Heart left ventricle (tissue), 13 donors: ENCODE measurements around the gene KIF4A.

ENCODE experiments used
- POLR2A ChIP-seq, 2 donors: fragments of 450-650 bp; IDR thresholded peaks; one replicate each; pipeline ENCODE4 v1.6.1; 2017; ENCODE audit warnings: antibody characterized with exemption in 2 of 2, mild to moderate bottlenecking in 2 of 2, moderate library complexity in 2 of 2
- TF ChIP-seq, protein P1 (sequence below), 12 donors: fragments of 200-600 bp; sonication (generic) in 4 of 12; IDR thresholded peaks; one replicate each; pipeline versions ENCODE4 v1.5.0 to v1.8.0; 2018 to 2022; ENCODE audit warnings: antibody characterized with exemption in 12 of 12, mild to moderate bottlenecking in 5 of 12
- donor health status: ischemic (EF 13 %, LVEDD 7.1; RV severe dilation, severe dysfunction).
- donor health status: DM: no; HTN: yes; CAD: no.
- donor health status: DM: no; HTN: no; CAD: no.
- donor health status: ischemic (EF 25% LVEDD 6.9; RV normal size, moderate dysfunction).
- donor health status: ischemic (EF 25% LVEDD 5.7; RV mildly dilated, moderate dysfunction).
- donor health status: ischemic (EF 35%, LVEDD 5.7; RV mildly dilated, moderate dysfunction).
- donor health status: nonischemic (EF 11% LVEDD 7.7; RV severe dilation, severe dysfunction).
- donor health status: DM: yes; HTN: yes; CAD: no.
- donor health status: PGD.
- donor health status: ischemic (EF 29% LVEDD 5.4; RV normal size, mild dysfunction).
- donor health status: nonischemic (EF 23%, LVEDD 6.1; RV moderate dilation, normal function).

DNA sequence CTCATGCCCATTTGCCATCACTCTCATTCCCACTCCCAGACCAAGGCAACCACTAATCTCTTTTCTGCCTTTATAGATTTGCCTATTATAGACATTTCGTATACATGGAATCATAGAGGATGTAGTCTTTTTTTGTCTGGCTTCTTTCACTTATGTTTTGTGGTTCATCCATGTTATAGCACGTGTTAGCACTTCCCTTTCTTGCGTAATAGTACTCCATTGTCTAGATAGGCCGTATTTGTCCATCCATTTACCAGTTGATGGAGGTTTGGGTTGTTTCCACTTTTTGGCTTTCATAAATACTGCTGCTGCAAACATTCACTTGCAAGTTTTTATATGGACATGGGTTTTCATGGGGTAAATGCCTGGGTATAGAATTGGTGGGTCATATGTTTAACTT lies 48.4 kb downstream of the KIF4A start:
- TF ChIP-seq, protein P1, sequence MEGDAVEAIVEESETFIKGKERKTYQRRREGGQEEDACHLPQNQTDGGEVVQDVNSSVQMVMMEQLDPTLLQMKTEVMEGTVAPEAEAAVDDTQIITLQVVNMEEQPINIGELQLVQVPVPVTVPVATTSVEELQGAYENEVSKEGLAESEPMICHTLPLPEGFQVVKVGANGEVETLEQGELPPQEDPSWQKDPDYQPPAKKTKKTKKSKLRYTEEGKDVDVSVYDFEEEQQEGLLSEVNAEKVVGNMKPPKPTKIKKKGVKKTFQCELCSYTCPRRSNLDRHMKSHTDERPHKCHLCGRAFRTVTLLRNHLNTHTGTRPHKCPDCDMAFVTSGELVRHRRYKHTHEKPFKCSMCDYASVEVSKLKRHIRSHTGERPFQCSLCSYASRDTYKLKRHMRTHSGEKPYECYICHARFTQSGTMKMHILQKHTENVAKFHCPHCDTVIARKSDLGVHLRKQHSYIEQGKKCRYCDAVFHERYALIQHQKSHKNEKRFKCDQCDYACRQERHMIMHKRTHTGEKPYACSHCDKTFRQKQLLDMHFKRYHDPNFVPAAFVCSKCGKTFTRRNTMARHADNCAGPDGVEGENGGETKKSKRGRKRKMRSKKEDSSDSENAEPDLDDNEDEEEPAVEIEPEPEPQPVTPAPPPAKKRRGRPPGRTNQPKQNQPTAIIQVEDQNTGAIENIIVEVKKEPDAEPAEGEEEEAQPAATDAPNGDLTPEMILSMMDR (IDR thresholded peaks at IDR 0.05) = no peak
- no peak for TF ChIP-seq POLR2A (IDR thresholded peaks at IDR 0.05)
